ENCODE results near the gene CNPY1.

The CNPY1 gene

GRCh38 chr7:155464183-155464582 lies 82.2 kb downstream of the CNPY1 start:
- no peak for TF ChIP-seq CTCF (IDR thresholded peaks at IDR 0.05; ENCODE audit: low read length, missing control alignments)
- DNase-seq (ENCODE audit: low read depth), result no peak
- no peak overlapping the region for H3K4me3 ChIP-seq (replicated peaks; ENCODE audit: low read depth, low read length)

- no peak overlapping the region for H3K4me3 ChIP-seq (replicated peaks; ENCODE audit: low read depth, low read length)
- no peak for TF ChIP-seq CTCF (IDR thresholded peaks at IDR 0.05; ENCODE audit: low read length, missing control alignments)
- no peak for DNase-seq (ENCODE audit: low read depth)
These were observed 83.1 kb downstream of the CNPY1 start for GRCh38 chr7:155463114-155463811.

GRCh38 chr7:155462163-155462735 lies 84.1 kb downstream of the CNPY1 start:
- no peak for TF ChIP-seq CTCF (IDR thresholded peaks at IDR 0.05; ENCODE audit: low read length, missing control alignments)
- no peak overlapping the region for H3K4me3 ChIP-seq (replicated peaks; ENCODE audit: low read depth, low read length)
- no peak for DNase-seq (ENCODE audit: low read depth)

GRCh38 chr7:155461631-155462030 lies 84.7 kb downstream of the CNPY1 start:
- DNase-seq (ENCODE audit: low read depth), result no peak
- no peak for TF ChIP-seq CTCF (IDR thresholded peaks at IDR 0.05; ENCODE audit: low read length, missing control alignments)
- H3K4me3 ChIP-seq (replicated peaks; ENCODE audit: low read depth, low read length), result no peak overlapping the region

GRCh38 chr7:155460926-155461613 lies 85.3 kb downstream of the CNPY1 start:
- no peak for TF ChIP-seq CTCF (IDR thresholded peaks at IDR 0.05; ENCODE audit: low read length, missing control alignments)
- DNase-seq (ENCODE audit: low read depth), result no peak
- no peak overlapping the region for H3K4me3 ChIP-seq (replicated peaks; ENCODE audit: low read depth, low read length)

GRCh38 chr7:155459700-155460461 lies 86.5 kb downstream of the CNPY1 start:
- H3K4me3 ChIP-seq (replicated peaks; ENCODE audit: low read depth, low read length), result no peak overlapping the region
- no peak for DNase-seq (ENCODE audit: low read depth)
- no peak for TF ChIP-seq CTCF (IDR thresholded peaks at IDR 0.05; ENCODE audit: low read length, missing control alignments)
